HepG2 (cell line): ENCODE measurements around the gene S100A5. TPM values are rescaled to one million over a fixed set of nuclear protein-coding genes. Genes with fewer than 3 reads are reported as not detected.
A peak's percentile ranks its signal among the peaks of the same experiment; 100 is the strongest.

ENCODE experiments used
- ATAC-seq: fragments of 200-7000 bp; cut with Tn5 transposase; 3 replicates; pipeline ENCODE4 v1.9.1; 2020; ENCODE audit warnings: mild to moderate bottlenecking, moderate library complexity
- BruUV-seq: library from RNA; stranded (reverse); fragments of 400-500 nt; replicated peaks from 2 replicates; lab custom pipeline; 2021; lab: Mats Ljungman, UMichigan
- CTCF ChIA-PET: fragments of 300-600 bp; formaldehyde crosslinking; extraction: SDS; loops from one replicate; lab custom pipeline; 2021; ENCODE audit warnings: low total read pairs, inconsistent platforms, low intra/inter-chr PET ratio; lab: Yijun Ruan, JAX
- POLR2A ChIA-PET: fragments of 350-600 bp; sonication (Branson Sonifier 250); formaldehyde crosslinking; loops from one replicate; lab custom pipeline; 2020; ENCODE audit warnings: antibody characterized with exemption, inconsistent platforms; lab: Yijun Ruan, JAX
- DNase-seq: peaks from one replicate; pipeline ENCODE4 v3.0.0-alpha.2; 2015; ENCODE audit warnings: low spot score
- FAIRE-seq: peaks from 3 replicates; lab custom pipeline; 2011; peaks lifted over from hg19 to GRCh38; lab: Jason Lieb, UNC
- H2AFZ ChIP-seq: one replicate; pipeline ENCODE4 v1.6.1; 2011; ENCODE audit warnings: low read length, inconsistent platforms
- H3K27ac ChIP-seq: fragments of 300-600 bp; 3 replicates; pipeline ENCODE4 v1.8.0; 2011; ENCODE audit warnings: mixed run types, mild to moderate bottlenecking, mixed read lengths, low read length, inconsistent platforms; ENCODE audit not compliant: insufficient read depth; ENCODE audit errors: extremely low read length
- H3K27me3 ChIP-seq, 2 experiments: fragments of 200-600 bp in 1 of 2; 2 replicates in 1 of 2; 3 replicates in 1 of 2; pipeline versions ENCODE4 v1.6.0 to v1.8.0; 2011; ENCODE audit warnings: low read length in 2 of 2, mild to moderate bottlenecking in 2 of 2, moderate library complexity in 2 of 2, inconsistent platforms in 1 of 2; ENCODE audit not compliant: insufficient read depth in 2 of 2, control insufficient read depth in 1 of 2
- H3K36me3 ChIP-seq, 2 experiments: fragments of 200-600 bp in 1 of 2; replicated peaks in 1 of 2; 2 replicates in 1 of 2; 3 replicates in 1 of 2; pipeline versions ENCODE4 v1.5.1 to v1.8.0; 2011; ENCODE audit warnings: low read length in 2 of 2, inconsistent platforms in 1 of 2; ENCODE audit not compliant: insufficient read depth in 2 of 2, control insufficient read depth in 1 of 2
- H3K4me1 ChIP-seq: 2 replicates; pipeline ENCODE4 v1.5.1; 2012; ENCODE audit warnings: low read length, inconsistent platforms; ENCODE audit not compliant: insufficient read depth
- H3K4me2 ChIP-seq: 2 replicates; pipeline ENCODE4 v1.6.0; 2011; ENCODE audit warnings: low read depth, low read length, inconsistent platforms
- H3K4me3 ChIP-seq, 3 experiments: fragments of 200-600 bp in 1 of 3; sonication (generic), shearing (Covaris generic) in 1 of 3; replicated peaks in 1 of 3; 2 replicates each; pipeline ENCODE4 v1.5.1; 2011 to 2016; ENCODE audit warnings: low read length in 3 of 3, inconsistent platforms in 2 of 3, low read depth in 2 of 3, mild to moderate bottlenecking in 2 of 3, control low read depth in 1 of 3, mixed read lengths in 1 of 3; ENCODE audit not compliant: insufficient read depth in 1 of 3
- H3K79me2 ChIP-seq: one replicate; pipeline ENCODE4 v1.6.1; 2011; ENCODE audit warnings: low read length, inconsistent platforms; ENCODE audit not compliant: insufficient read depth
- H3K9ac ChIP-seq: 2 replicates; pipeline ENCODE4 v1.6.0; 2011; ENCODE audit warnings: mild to moderate bottlenecking, low read depth, low read length, inconsistent platforms; ENCODE audit not compliant: insufficient read depth
- H3K9me3 ChIP-seq: 2 replicates; pipeline ENCODE4 v1.5.1; 2012; ENCODE audit warnings: mild to moderate bottlenecking, low read length
- H4K20me1 ChIP-seq: 2 replicates; pipeline ENCODE4 v1.6.0; 2011; ENCODE audit warnings: inconsistent platforms, mild to moderate bottlenecking, low read length, moderate library complexity; ENCODE audit not compliant: insufficient read depth
- ATAD3A ChIP-seq: sonication (generic); formaldehyde crosslinking; IDR thresholded peaks from 2 replicates; pipeline ENCODE4 v1.4.0; 2020; ENCODE audit warnings: missing genetic modification reagents
- CENPX ChIP-seq: sonication (generic); formaldehyde crosslinking; IDR thresholded peaks from 2 replicates; pipeline ENCODE4 v1.9.0; 2021; ENCODE audit warnings: mild to moderate bottlenecking, missing genetic modification reagents, moderate library complexity
- CTCF ChIP-seq: sonication (generic); formaldehyde crosslinking; IDR thresholded peaks from 2 replicates; pipeline ENCODE4 v1.5.0; 2020; ENCODE audit warnings: mild to moderate bottlenecking, missing genetic modification reagents, moderate library complexity
- HCFC1 ChIP-seq: fragments of 150-350 bp; IDR thresholded peaks from 2 replicates; pipeline ENCODE4 v1.6.1; 2014; ENCODE audit warnings: low read depth, low read length
- HDAC1 ChIP-seq: sonication (generic); formaldehyde crosslinking; IDR thresholded peaks from 2 replicates; pipeline ENCODE4 v1.5.1; 2020; ENCODE audit warnings: mild to moderate bottlenecking, missing genetic modification reagents
- ISL2 ChIP-seq: sonication (generic); formaldehyde crosslinking; IDR thresholded peaks from 2 replicates; pipeline ENCODE4 v1.5.0; 2020; ENCODE audit warnings: missing genetic modification reagents
- PCBP2 ChIP-seq: fragments of 200-400 bp; formaldehyde crosslinking; optimal IDR thresholded peaks from 2 replicates; pipeline ENCODE3; 2018; ENCODE audit warnings: low read length, low read depth; ENCODE audit not compliant: poor library complexity, severe bottlenecking
- PPARG ChIP-seq: conservative IDR thresholded peaks from 2 replicates; pipeline ENCODE4 v1.6.1; 2016; ENCODE audit warnings: missing biosample characterization, missing genetic modification reagents
- PRDM4 ChIP-seq: sonication (generic); formaldehyde crosslinking; IDR thresholded peaks from 2 replicates; pipeline ENCODE4 v1.9.0; 2021; ENCODE audit warnings: missing genetic modification reagents, borderline replicate concordance
- RAD21 ChIP-seq: fragments of 450-650 bp; formaldehyde crosslinking; IDR thresholded peaks from 2 replicates; pipeline ENCODE4 v1.5.0; 2020; ENCODE audit warnings: mild to moderate bottlenecking
- SMC3 ChIP-seq: IDR thresholded peaks from 2 replicates; pipeline ENCODE4 v1.6.1; 2011; ENCODE audit warnings: low read length, improper control_type of control experiment
- STAG1 ChIP-seq: sonication (generic); formaldehyde crosslinking; IDR thresholded peaks from 2 replicates; pipeline ENCODE4 v1.4.0; 2020; ENCODE audit warnings: missing genetic modification reagents
- TFDP1 ChIP-seq: IDR thresholded peaks from 2 replicates; pipeline ENCODE4 v1.6.1; 2016; ENCODE audit warnings: missing compliant biosample characterization, missing genetic modification reagents, borderline replicate concordance
- XRCC5 ChIP-seq: fragments of 200-400 bp; formaldehyde crosslinking; optimal IDR thresholded peaks from 2 replicates; pipeline ENCODE3; 2017; ENCODE audit warnings: mild to moderate bottlenecking, low read length
- ZBTB21 ChIP-seq: sonication (generic); formaldehyde crosslinking; IDR thresholded peaks from 2 replicates; pipeline ENCODE4 v1.4.0; 2020; ENCODE audit warnings: missing genetic modification reagents
- ZBTB7A ChIP-seq: sonication (generic); formaldehyde crosslinking; IDR thresholded peaks from 2 replicates; pipeline ENCODE4 v1.8.0; 2022; ENCODE audit warnings: mild to moderate bottlenecking, missing genetic modification reagents
- ZFY ChIP-seq: sonication (generic); formaldehyde crosslinking; IDR thresholded peaks from 2 replicates; pipeline ENCODE4 v1.4.0; 2020; ENCODE audit warnings: missing genetic modification reagents
- ZNF20 ChIP-seq: sonication (generic); formaldehyde crosslinking; IDR thresholded peaks from 2 replicates; pipeline ENCODE4 v1.4.0; 2020; ENCODE audit warnings: mild to moderate bottlenecking, moderate library complexity, missing genetic modification reagents
- ZNF441 ChIP-seq: sonication (generic); formaldehyde crosslinking; IDR thresholded peaks from 2 replicates; pipeline ENCODE4 v1.7.0; 2021; ENCODE audit warnings: missing genetic modification reagents, borderline replicate concordance
- ZSCAN9 ChIP-seq: IDR thresholded peaks from 2 replicates; pipeline ENCODE4 v1.6.1; 2016; ENCODE audit warnings: borderline replicate concordance
- WGBS: methylation state at CpG from one replicate; pipeline ENCODE4 v1.1.6; 2017; ENCODE audit warnings: low lambda C conversion rate; 5-methylcytosine and 5-hydroxymethylcytosine counted together
- in situ Hi-C: cut with HindIII; loops from 2 replicates; pipeline ENCODE4 v1.10.0; 2017; ENCODE audit warnings: low pct_unique_long_range_greater_than_20kb; ENCODE audit not compliant: extremely low pct_ligation_motif_present
- intact Hi-C: fragments of 100-400 bp; cut with micrococcal nuclease; formaldehyde crosslinking; loops from one replicate; pipeline ENCODE4 v1.10.0; 2022; ENCODE audit not compliant: unreplicated experiment
- polyA plus RNA-seq, 8 experiments: library from polyadenylated mRNA; depleted of rRNA in 3 of 8; stranded (reverse) in 7 of 8; unstranded in 1 of 8; fragments of >200 nt; fragmentation: Illumina TruSeq in 4 of 8; extraction: Trizol in 4 of 8; gene quantifications; 2 replicates each; pipeline versions ENCODE4 v1.2.1 to v1.2.3, GENCODE V29; 2011 to 2016; ENCODE audit warnings: low read depth in 4 of 8, missing spikeins in 1 of 8, mixed read lengths in 1 of 8; ENCODE audit not compliant: insufficient read depth in 1 of 8
- total RNA-seq, 5 experiments: library from RNA; depleted of rRNA; stranded (reverse); fragments of >200 nt; fragmentation: Illumina TruSeq; extraction: Trizol; gene quantifications; 2 replicates each; pipeline ENCODE4 v1.2.3, GENCODE V29; 2016; ENCODE audit warnings: low read depth in 1 of 5

Gene S100A5
- total and polyA plus RNA-seq, 2 of the 13 experiments (the other 11 are each of a cell fraction or from before 2014, with no cell fraction given), result not detected

GRCh38 chr1:153494976-153495535 lies 45.7 kb downstream of the S100A5 start:
- Histone ChIP-seq H3K9me3 (no peaks in the 10 kb centered on the region), H3K27ac (no peak overlapping the region), H3K27me3 (peaks cover 3 to 5% of the 10 kb centered on the region in 2 experiments; a peak in 2 of 5 replicates), H3K79me2 (no peaks in the 10 kb centered on the region), H4K20me1 (no peaks in the 10 kb centered on the region), H2AFZ (no peak overlapping the region), H3K9ac (no peak overlapping the region), H3K36me3 (no peaks in the 10 kb centered on the region), H3K4me3 (no peak overlapping the region), H3K4me2 (no peak overlapping the region), H3K4me1 (no peaks in the 10 kb centered on the region)
- no TSS peak for BruUV-seq
- POLR2A ChIA-PET, result no interaction called here
- peak; percentile 39 for FAIRE-seq
- CTCF ChIA-PET, result interaction anchor here (1.1 to 2.9 kb wide), 3 partner anchors 29 to 142 kb away, joined by 8 to 34 read pairs (median 16); no protein-coding TSS in a partner anchor
- peak; percentile 54 for DNase-seq
- whole genome bisulfite sequencing, result 29% methylated on average over 6 of the region's 6 CpGs
- intact Hi-C loops (loop anchor here (1.0 kb wide), 2 partner anchors 30 to 143 kb away; no protein-coding TSS in a partner anchor), in situ Hi-C loops (loop anchor here (5.0 kb wide), 1 partner anchor 148 kb away; the partner anchor contains the start of gene PGLYRP4)
- TF ChIP-seq CENPX (CRISPR knock-in tag), result no peak
- peak; percentile 36 for TF ChIP-seq PCBP2
- TF ChIP-seq ATAD3A (CRISPR knock-in tag), result no peak
- peak; percentile 58; the same call in 1 of the 2 replicates for TF ChIP-seq RAD21 (CRISPR knock-in tag)
- TF ChIP-seq PPARG (CRISPR knock-in tag), result 0 out of 2 replicates have a peak, but pooled peaks have one; percentile 65
- TF ChIP-seq ZNF20 (CRISPR knock-in tag), result no peak
- no peak for TF ChIP-seq ISL2
- TF ChIP-seq ZSCAN9 (CRISPR knock-in tag), result no peak
- TF ChIP-seq CTCF (CRISPR knock-in tag), result peak; percentile 92
- no peak for TF ChIP-seq ZFY
- TF ChIP-seq ZBTB21, result no peak
- peak; percentile 51 for TF ChIP-seq XRCC5
- no peak for TF ChIP-seq HDAC1 (CRISPR knock-in tag)
- TF ChIP-seq SMC3, result peak; percentile 78
- 0 out of 2 replicates have a peak, but pooled peaks have one; percentile 16 for TF ChIP-seq TFDP1
- TF ChIP-seq ZNF441 (CRISPR knock-in tag), result no peak
- TF ChIP-seq PRDM4 (CRISPR knock-in tag), result no peak
- no peak for TF ChIP-seq HCFC1
- peak; percentile 81 for TF ChIP-seq STAG1
- peak; percentile 47; the same call in 1 of the 2 replicates for TF ChIP-seq ZBTB7A
- peak; percentile 90 for ATAC-seq
